ENCODE measurements around the gene TYROBP.

The TYROBP gene

DNA sequence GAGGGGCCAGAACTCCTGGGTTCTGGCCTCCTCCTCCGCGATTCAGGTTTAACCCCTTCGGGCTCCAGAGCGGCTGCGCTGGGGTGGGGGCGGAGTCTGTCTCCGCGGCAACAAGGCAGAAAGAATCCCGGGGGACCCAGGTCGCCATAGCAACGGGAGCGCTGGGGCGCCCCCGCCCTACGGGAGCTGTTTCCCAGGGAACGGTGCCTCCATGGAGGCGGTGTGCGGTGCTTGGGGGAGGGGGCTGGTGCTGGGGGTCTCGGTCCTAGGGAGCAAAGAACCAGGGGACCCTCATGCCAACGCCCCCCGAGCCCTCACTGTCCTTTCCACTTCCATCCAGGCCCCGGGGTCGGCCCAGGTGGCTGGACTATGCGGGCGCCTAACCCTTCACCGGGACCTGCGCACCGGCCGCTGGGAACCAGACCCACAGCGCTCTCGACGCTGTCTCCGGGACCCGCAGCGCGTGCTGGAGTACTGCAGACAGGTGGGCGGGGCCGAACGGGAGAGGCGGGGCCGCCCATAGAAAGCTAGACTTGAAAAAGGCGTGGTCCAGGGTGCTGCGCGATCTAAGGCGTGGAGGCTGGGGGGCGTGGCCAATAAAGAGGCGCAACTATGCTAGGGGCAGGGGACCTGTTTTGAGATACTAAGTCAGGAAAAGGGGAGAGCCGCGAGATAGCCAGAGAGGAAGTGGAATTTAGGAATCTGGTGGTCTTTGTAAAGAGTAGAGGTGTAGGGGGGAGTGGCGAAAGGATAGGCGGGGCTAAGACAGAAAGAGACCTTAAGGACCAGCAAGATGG, 38.6 kb downstream of the TYROBP start:
- Histone ChIP-seq H3K79me2 (ENCODE audit: insufficient read depth, low read length) (no peaks in the 10 kb centered on the region), H2AFZ (ENCODE audit: low read depth, low read length) (no peak overlapping the region), H3K4me3 (ENCODE audit: low read depth in 1 of 2, low read length in 2 of 2) (no peak overlapping the region), H3K9ac (ENCODE audit: low read depth, low read length) (no peak overlapping the region; the same call in 1 of the 2 replicates), H3K4me1 (ENCODE audit: insufficient read depth, low read length) (peaks cover 13% of the 10 kb centered on the region), H3K9me3 (ENCODE audit: insufficient read depth, low read length, severe bottlenecking) (no peaks in the 10 kb centered on the region), H3K27me3 (ENCODE audit: insufficient read depth, low read length, poor library complexity) (peaks cover 14% of the 10 kb centered on the region), H3K36me3 (ENCODE audit: insufficient read depth, low read length) (no peaks in the 10 kb centered on the region), H3K4me2 (ENCODE audit: insufficient read depth, low read length) (0 out of 2 replicates have a peak overlapping the region, but pooled peaks have one; percentile 58), H4K20me1 (ENCODE audit: insufficient read depth, low read length) (no peaks in the 10 kb centered on the region; the same call in 1 of the 2 replicates), H3K27ac (ENCODE audit: low read length) (no peak overlapping the region)
- TF ChIP-seq EZH2 (IDR thresholded peaks at IDR 0.05; ENCODE audit: borderline replicate concordance, low read depth, low read length, severe bottlenecking) = no peak
- TF ChIP-seq, protein P1, sequence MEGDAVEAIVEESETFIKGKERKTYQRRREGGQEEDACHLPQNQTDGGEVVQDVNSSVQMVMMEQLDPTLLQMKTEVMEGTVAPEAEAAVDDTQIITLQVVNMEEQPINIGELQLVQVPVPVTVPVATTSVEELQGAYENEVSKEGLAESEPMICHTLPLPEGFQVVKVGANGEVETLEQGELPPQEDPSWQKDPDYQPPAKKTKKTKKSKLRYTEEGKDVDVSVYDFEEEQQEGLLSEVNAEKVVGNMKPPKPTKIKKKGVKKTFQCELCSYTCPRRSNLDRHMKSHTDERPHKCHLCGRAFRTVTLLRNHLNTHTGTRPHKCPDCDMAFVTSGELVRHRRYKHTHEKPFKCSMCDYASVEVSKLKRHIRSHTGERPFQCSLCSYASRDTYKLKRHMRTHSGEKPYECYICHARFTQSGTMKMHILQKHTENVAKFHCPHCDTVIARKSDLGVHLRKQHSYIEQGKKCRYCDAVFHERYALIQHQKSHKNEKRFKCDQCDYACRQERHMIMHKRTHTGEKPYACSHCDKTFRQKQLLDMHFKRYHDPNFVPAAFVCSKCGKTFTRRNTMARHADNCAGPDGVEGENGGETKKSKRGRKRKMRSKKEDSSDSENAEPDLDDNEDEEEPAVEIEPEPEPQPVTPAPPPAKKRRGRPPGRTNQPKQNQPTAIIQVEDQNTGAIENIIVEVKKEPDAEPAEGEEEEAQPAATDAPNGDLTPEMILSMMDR (IDR thresholded peaks at IDR 0.05; ENCODE audit: borderline replicate concordance, extremely low read depth, low read length, poor library complexity, severe bottlenecking) = no peak
- peak; percentile 20 for DNase-seq
- ATAC-seq (ENCODE audit: insufficient read depth, low read depth) = no peak

DNA sequence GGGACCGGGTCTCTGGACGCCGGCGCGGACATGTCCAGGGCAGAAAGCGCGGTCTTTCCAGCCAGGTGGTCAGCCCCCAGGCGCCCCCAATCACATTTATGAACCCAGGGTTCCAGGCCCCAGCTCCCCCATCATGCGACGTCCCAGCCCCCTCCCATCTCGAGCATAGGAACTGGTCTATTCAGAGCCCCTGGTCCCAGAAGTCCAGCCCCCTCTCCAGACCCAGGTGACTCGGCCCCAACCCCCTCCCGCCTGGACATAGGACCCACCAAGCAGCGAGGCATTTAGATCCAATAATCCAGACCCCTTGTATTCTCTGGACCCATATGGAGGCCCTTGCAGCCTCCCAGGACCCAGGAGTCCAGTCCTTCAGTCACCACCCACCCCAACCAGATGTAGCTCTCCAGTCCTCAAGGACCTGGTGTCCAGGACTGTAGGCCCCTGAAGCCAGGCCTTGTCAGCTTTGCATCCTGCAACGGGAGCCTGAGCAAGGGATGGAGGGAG, 39.2 kb downstream of the TYROBP start:
- no peaks in the 10 kb centered on the region for H4K20me1 ChIP-seq (ENCODE audit: insufficient read depth, low read length)
- H3K4me1 ChIP-seq (ENCODE audit: insufficient read depth, low read length) = peaks cover 13% of the 10 kb centered on the region
- H3K4me2 ChIP-seq (ENCODE audit: insufficient read depth, low read length) = peak overlapping the region; percentile 58
- TF ChIP-seq, protein P1 (IDR thresholded peaks at IDR 0.05; ENCODE audit: borderline replicate concordance, extremely low read depth, low read length, poor library complexity, severe bottlenecking) = no peak
- TF ChIP-seq EZH2 (IDR thresholded peaks at IDR 0.05; ENCODE audit: borderline replicate concordance, low read depth, low read length, severe bottlenecking) = no peak
- no peak overlapping the region for H3K27ac ChIP-seq (ENCODE audit: low read length)
- ATAC-seq (ENCODE audit: insufficient read depth, low read depth) (no peak), DNase-seq (no peak)
- H3K79me2 ChIP-seq (ENCODE audit: insufficient read depth, low read length) = no peaks in the 10 kb centered on the region
- H3K9me3 ChIP-seq (ENCODE audit: insufficient read depth, low read length, severe bottlenecking) = no peaks in the 10 kb centered on the region
- peak overlapping the region; percentile 28; the same call in 1 of the 2 replicates for H3K9ac ChIP-seq (ENCODE audit: low read depth, low read length)
- H2AFZ ChIP-seq (ENCODE audit: low read depth, low read length) = no peak overlapping the region
- peak overlapping the region in 1 of 2 experiments; percentile 39; a peak in 1 of 4 replicates for H3K4me3 ChIP-seq (ENCODE audit: low read depth in 1 of 2, low read length in 2 of 2)
- H3K36me3 ChIP-seq (ENCODE audit: insufficient read depth, low read length) = no peaks in the 10 kb centered on the region
- H3K27me3 ChIP-seq (ENCODE audit: insufficient read depth, low read length, poor library complexity) = peaks cover 14% of the 10 kb centered on the region

DNA sequence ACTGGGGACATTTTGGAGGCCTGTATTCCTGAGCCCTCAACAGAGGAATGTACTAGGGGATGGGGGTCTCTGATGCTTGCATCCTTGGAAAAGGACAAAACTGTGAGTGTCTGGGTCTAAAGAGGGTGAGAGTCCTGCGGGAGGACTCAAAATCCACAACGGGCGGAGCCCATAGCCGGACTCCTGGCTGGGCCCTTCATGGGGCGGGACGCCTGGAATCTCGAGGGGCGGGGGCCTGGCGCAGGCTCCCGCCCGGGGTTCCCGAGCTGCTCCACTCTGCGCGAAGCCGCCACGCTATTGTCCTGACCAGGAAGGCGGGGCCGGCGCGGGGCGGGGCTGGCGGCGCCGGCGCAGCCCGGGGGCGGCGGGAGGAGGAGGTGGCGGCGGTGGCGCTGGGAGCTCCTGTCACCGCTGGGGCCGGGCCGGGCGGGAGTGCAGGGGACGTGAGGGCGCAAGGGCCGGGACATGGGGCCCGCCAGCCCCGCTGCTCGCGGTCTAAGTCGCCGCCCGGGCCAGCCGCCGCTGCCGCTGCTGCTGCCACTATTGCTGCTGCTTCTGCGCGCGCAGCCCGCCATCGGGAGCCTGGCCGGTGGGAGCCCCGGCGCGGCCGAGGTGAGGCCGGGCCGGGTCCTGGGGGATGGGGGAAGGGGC, 39.8 kb downstream of the TYROBP start, which contains the start of gene APLP1:
APLP1 (plus strand) TSS at position 403 of the 651 bp plus-strand sequence; CDS start at position 466, 63 bp downstream.
- Histone ChIP-seq H3K27me3 (ENCODE audit: insufficient read depth, low read length, poor library complexity) (peaks cover 14% of the 10 kb centered on the region), H3K27ac (ENCODE audit: low read length) (no peak within 1 kb of the TSS), H3K4me2 (ENCODE audit: insufficient read depth, low read length) (peak within 1 kb of the TSS; percentile 58), H3K4me1 (ENCODE audit: insufficient read depth, low read length) (peaks cover 13% of the 10 kb centered on the region), H3K9me3 (ENCODE audit: insufficient read depth, low read length, severe bottlenecking) (no peaks in the 10 kb centered on the region), H3K79me2 (ENCODE audit: insufficient read depth, low read length) (no peaks in the 10 kb centered on the region), H3K9ac (ENCODE audit: low read depth, low read length) (peak within 1 kb of the TSS; percentile 28; the same call in 1 of the 2 replicates), H2AFZ (ENCODE audit: low read depth, low read length) (peak within 1 kb of the TSS; percentile 60), H3K36me3 (ENCODE audit: insufficient read depth, low read length) (no peaks in the 10 kb centered on the region), H4K20me1 (ENCODE audit: insufficient read depth, low read length) (no peaks in the 10 kb centered on the region), H3K4me3 (ENCODE audit: low read depth in 1 of 2, low read length in 2 of 2) (peak within 1 kb of the TSS in 1 of 2 experiments; percentile 39; a peak in 1 of 4 replicates)
- DNase-seq = peak; percentile 70
- peak; percentile 94 for ATAC-seq (ENCODE audit: insufficient read depth, low read depth)
- TF ChIP-seq EZH2 (IDR thresholded peaks at IDR 0.05; ENCODE audit: borderline replicate concordance, low read depth, low read length, severe bottlenecking) = no peak
- TF ChIP-seq, protein P1 (IDR thresholded peaks at IDR 0.05; ENCODE audit: borderline replicate concordance, extremely low read depth, low read length, poor library complexity, severe bottlenecking) = no peak
